Islet precursor cell (in vitro differentiated cells): ENCODE data around the gene DUSP22.
A peak's percentile ranks its signal among the peaks of the same experiment; 100 is the strongest.
"Not testable (repeated sequence)": the region's sequence is repeated elsewhere in the genome, so short reads cannot be mapped to it uniquely, and the experiment has no call there.

ENCODE experiments used
- DNase-seq: peaks from one replicate; pipeline ENCODE4 v3.0.0-alpha.2; 2018

DUSP22 gene

GRCh38 chr6:366389-367297 is 74.4 kb downstream of the DUSP22 start:
- no peak for DNase-seq

GRCh38 chr6:367298-367794 is 75.1 kb downstream of the DUSP22 start:
- DNase-seq, result no peak

- no peak for DNase-seq
Observed at GRCh38 chr6:367891-368630, 75.8 kb downstream of the DUSP22 start.

- no peak for DNase-seq
Observed at GRCh38 chr6:369559-370431, 77.5 kb downstream of the DUSP22 start.

GRCh38 chr6:370555-370954 is 78.3 kb downstream of the DUSP22 start:
- DNase-seq, result no peak

- not testable (repeated sequence) for DNase-seq
Observed at GRCh38 chr6:371851-372250, 79.6 kb downstream of the DUSP22 start.

- no peak for DNase-seq
Observed at GRCh38 chr6:372336-372911, 80.1 kb downstream of the DUSP22 start.

- DNase-seq, result no peak
Observed at GRCh38 chr6:373031-373430, 80.7 kb downstream of the DUSP22 start.

- DNase-seq, result no peak
Observed at GRCh38 chr6:373773-374724, 81.8 kb downstream of the DUSP22 start.

- DNase-seq, result no peak
Observed at GRCh38 chr6:374956-375355, 82.7 kb downstream of the DUSP22 start.

- DNase-seq, result no peak
Observed at GRCh38 chr6:376827-377640, 84.7 kb downstream of the DUSP22 start.

GRCh38 chr6:377641-378020 is 85.3 kb downstream of the DUSP22 start:
- DNase-seq, result not testable (repeated sequence)

GRCh38 chr6:378090-378957 is 86.0 kb downstream of the DUSP22 start:
- DNase-seq, result peak; percentile 52

- peak; percentile 54 for DNase-seq
Observed at GRCh38 chr6:378958-379409, 86.7 kb downstream of the DUSP22 start.

- no peak for DNase-seq
Observed at GRCh38 chr6:379410-380181, 87.3 kb downstream of the DUSP22 start.

- peak; percentile 50 for DNase-seq
Observed at GRCh38 chr6:380234-381218, 88.2 kb downstream of the DUSP22 start.
